ENCODE measurements around the gene CNIH3.

DNA sequence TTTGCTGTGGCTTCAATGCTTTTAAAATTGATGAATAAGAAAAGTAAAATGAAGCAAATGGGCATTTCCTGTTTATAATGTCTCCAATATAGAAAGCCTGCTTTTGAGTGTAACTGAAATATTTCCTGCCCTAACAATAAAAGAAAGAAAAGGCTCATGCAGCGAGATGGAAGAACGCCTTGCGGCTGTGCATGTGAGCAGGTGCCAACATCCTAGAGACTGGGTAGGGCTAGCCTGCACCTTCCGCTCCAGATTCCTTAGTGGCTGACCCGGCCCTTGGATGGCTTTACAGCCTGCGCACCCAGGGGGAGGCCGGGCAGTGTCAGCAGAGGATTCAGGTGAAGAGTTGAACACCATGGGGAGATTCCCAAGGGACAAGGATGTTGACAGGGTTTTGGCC is 21.8 kb downstream of the CNIH3 start:
- TF ChIP-seq CTCF (IDR thresholded peaks at IDR 0.05) (no peak), POLR2A (IDR thresholded peaks at IDR 0.05) (no peak)
